Gastrocnemius medialis (tissue), 4 donors: ENCODE data around the gene ALK. TPM values are rescaled to one million over a fixed set of nuclear protein-coding genes. Genes with fewer than 3 reads are reported as not detected.
"Not testable (repeated sequence)": the region's sequence is repeated elsewhere in the genome, so short reads cannot be mapped to it uniquely, and the experiment has no call there.

Experiments
- ATAC-seq, 2 donors: fragments of 150-250 bp; one replicate each; pipeline ENCODE4 v1.9.1; 2016
- DNase-seq, 2 donors: peaks; one replicate each; pipeline ENCODE4 v3.0.0-alpha.2; 2019
- H3K27ac ChIP-seq, 4 donors: fragments of 200-600 bp; sonication (generic); 1 replicate in 1 of 4; 2 replicates in 3 of 4; pipeline ENCODE4 v1.5.1; 2016 to 2018; ENCODE audit warnings: mild to moderate bottlenecking in 2 of 4, moderate library complexity in 1 of 4
- H3K27me3 ChIP-seq, 3 donors: fragments of 200-600 bp; sonication (generic) in 2 of 3; 1 replicate in 1 of 3; 2 replicates in 2 of 3; pipeline versions ENCODE4 v1.5.1 to v1.6.0; 2016 to 2019; ENCODE audit warnings: mild to moderate bottlenecking in 1 of 3, moderate library complexity in 1 of 3
- H3K36me3 ChIP-seq, 2 donors: fragments of 200-600 bp; sonication (generic) in 1 of 2; one replicate each; pipeline ENCODE4 v1.5.1; 2017 to 2018
- H3K4me1 ChIP-seq, 2 donors: fragments of 200-600 bp; sonication (generic) in 1 of 2; one replicate each; pipeline ENCODE4 v1.5.1; 2016 to 2017; ENCODE audit warnings: mild to moderate bottlenecking in 2 of 2
- H3K4me3 ChIP-seq, 4 donors: fragments of 200-600 bp; sonication (generic) in 3 of 4; 1 replicate in 1 of 4; 2 replicates in 3 of 4; pipeline ENCODE4 v1.5.1; 2016 to 2019; ENCODE audit warnings: mild to moderate bottlenecking in 2 of 4
- H3K9me3 ChIP-seq, 3 donors: fragments of 200-600 bp; sonication (generic) in 2 of 3; 1 replicate in 1 of 3; 2 replicates in 2 of 3; pipeline ENCODE4 v1.5.1; 2016 to 2019
- CTCF ChIP-seq, 5 experiments: fragments of 450-650 bp in 3 of 5; fragments of 200-600 bp in 2 of 5; sonication (generic) in 2 of 5; IDR thresholded peaks in 4 of 5; conservative IDR thresholded peaks in 1 of 5; 1 replicate in 4 of 5; 2 replicates in 1 of 5; pipeline ENCODE4 v1.5.1; 2016 to 2019; ENCODE audit warnings: antibody characterized with exemption in 5 of 5, mild to moderate bottlenecking in 3 of 5, moderate library complexity in 3 of 5
- POLR2A ChIP-seq, 2 donors: fragments of 450-650 bp; IDR thresholded peaks; one replicate each; pipeline ENCODE4 v1.6.1; 2017; ENCODE audit warnings: antibody characterized with exemption in 2 of 2, mild to moderate bottlenecking in 2 of 2, moderate library complexity in 2 of 2
- in situ Hi-C, 4 donors: fragments of 200-750 bp; cut with MboI; loops; one replicate each; pipeline versions ENCODE4 v1.15.0 to v1.8.0; 2017; ENCODE audit warnings: low sequenced_read_pairs in 4 of 4
- intact Hi-C: fragments of 100-400 bp; cut with DNase I; formaldehyde crosslinking; loops from one replicate; pipeline ENCODE4 v1.15.1; 2023; ENCODE audit warnings: low total_unique reads
- total RNA-seq, 4 donors: library from RNA; depleted of rRNA; stranded (reverse); fragments of >200 nt; gene quantifications; one replicate each; pipeline versions ENCODE4 v1.1.0 to v1.2.3, GENCODE V29; 2016

ALK gene
- total RNA-seq, 4 donors from 2014 or later = not detected

- Histone ChIP-seq H3K27ac (no peak overlapping the region), H3K27me3 (no peaks in the 10 kb centered on the region), H3K9me3 (peaks cover 0 to 8% (median 0%) of the 10 kb centered on the region in 3 donors), H3K4me1 (no peaks in the 10 kb centered on the region), H3K4me3 (no peak overlapping the region), H3K36me3 (no peaks in the 10 kb centered on the region)
- ATAC-seq (no peak), DNase-seq (no peak)
- intact Hi-C loops (no loop called here), in situ Hi-C loops (loop anchor here in 2 of 4 donors (25.0 kb wide), 2 partner anchors 872 to 997 kb away; no protein-coding TSS in a partner anchor)
- TF ChIP-seq CTCF (IDR thresholded peaks at IDR 0.05 in 4 of 5, conservative IDR thresholded peaks at IDR 0.05 in 1 of 5) = no peak
- no peak for TF ChIP-seq POLR2A (IDR thresholded peaks at IDR 0.05)
Measured at GRCh38 chr2:29834036-29834540, 87.3 kb downstream of the ALK start.

- H3K4me3 ChIP-seq = no peak overlapping the region
- H3K27me3 ChIP-seq = no peaks in the 10 kb centered on the region
- intact Hi-C loops = no loop called here
- DNase-seq = no peak
- TF ChIP-seq CTCF (IDR thresholded peaks at IDR 0.05 in 4 of 5, conservative IDR thresholded peaks at IDR 0.05 in 1 of 5) = no peak
- TF ChIP-seq POLR2A (IDR thresholded peaks at IDR 0.05) = no peak
- in situ Hi-C loops = loop anchor here in 2 of 4 donors (25.0 kb wide), 2 partner anchors 869 to 994 kb away; no protein-coding TSS in a partner anchor
- H3K36me3 ChIP-seq = no peaks in the 10 kb centered on the region
- no peak for ATAC-seq
- H3K9me3 ChIP-seq = no peaks in the 10 kb centered on the region
- no peaks in the 10 kb centered on the region for H3K4me1 ChIP-seq
- H3K27ac ChIP-seq = no peak overlapping the region
Measured at GRCh38 chr2:29831560-29831959, 89.8 kb downstream of the ALK start.

- Histone ChIP-seq H3K36me3 (no peaks in the 10 kb centered on the region), H3K4me3 (no peak overlapping the region), H3K27me3 (no peaks in the 10 kb centered on the region), H3K4me1 (no peaks in the 10 kb centered on the region), H3K27ac (no peak overlapping the region), H3K9me3 (no peaks in the 10 kb centered on the region)
- intact Hi-C loops (no loop called here), in situ Hi-C loops (loop anchor here in 2 of 4 donors (25.0 kb wide), 2 partner anchors 868 to 993 kb away; no protein-coding TSS in a partner anchor)
- DNase-seq (no peak), ATAC-seq (no peak)
- TF ChIP-seq CTCF (IDR thresholded peaks at IDR 0.05 in 4 of 5, conservative IDR thresholded peaks at IDR 0.05 in 1 of 5) (no peak), POLR2A (IDR thresholded peaks at IDR 0.05) (no peak)
Measured at GRCh38 chr2:29829841-29830240, 91.5 kb downstream of the ALK start.

GRCh38 chr2:29824145-29824544 lies 97.2 kb downstream of the ALK start:
- intact Hi-C loops, H3K27me3 ChIP-seq, in situ Hi-C loops, H3K27ac ChIP-seq, H3K36me3 ChIP-seq, ATAC-seq, H3K4me3 ChIP-seq, H3K9me3 ChIP-seq, DNase-seq, H3K4me1 ChIP-seq: not testable (repeated sequence)

GRCh38 chr2:29821591-29821990 lies 99.8 kb downstream of the ALK start:
- TF ChIP-seq POLR2A (IDR thresholded peaks at IDR 0.05) (no peak), CTCF (IDR thresholded peaks at IDR 0.05 in 4 of 5, conservative IDR thresholded peaks at IDR 0.05 in 1 of 5) (no peak)
- no peaks in the 10 kb centered on the region for H3K9me3 ChIP-seq
- H3K4me3 ChIP-seq = no peak overlapping the region
- in situ Hi-C loops = no loop called here
- no peaks in the 10 kb centered on the region for H3K4me1 ChIP-seq
- no peak for DNase-seq
- H3K27ac ChIP-seq = no peak overlapping the region
- intact Hi-C loops = no loop called here
- no peaks in the 10 kb centered on the region for H3K36me3 ChIP-seq
- H3K27me3 ChIP-seq = no peaks in the 10 kb centered on the region
- no peak for ATAC-seq
